Smooth muscle cell (in vitro differentiated cells): ENCODE results near the gene ADAMTSL4. TPM values are rescaled to one million over a fixed set of nuclear protein-coding genes. Genes with fewer than 3 reads are reported as not detected.
"Not testable (repeated sequence)": the region's sequence is repeated elsewhere in the genome, so short reads cannot be mapped to it uniquely, and the experiment has no call there.

Experiments used
- DNase-seq: peaks from one replicate; lab custom pipeline; 2025; ENCODE audit not compliant: unreplicated experiment; lab: John Stamatoyannopoulos, UW
- H2AFZ ChIP-seq: fragments of 200-600 bp; sonication (generic); 2 replicates; pipeline ENCODE4 v1.6.0; 2016; ENCODE audit warnings: antibody characterized with exemption, low read depth, mild to moderate bottlenecking
- H3F3A ChIP-seq: fragments of 200-600 bp; sonication (generic); 2 replicates; pipeline ENCODE4 v1.6.0; 2017; ENCODE audit warnings: antibody characterized with exemption, low read depth
- H3K27ac ChIP-seq: fragments of 200-600 bp; sonication (generic); 2 replicates; pipeline ENCODE4 v1.5.1; 2016; ENCODE audit warnings: low read depth, mild to moderate bottlenecking
- H3K27me3 ChIP-seq: fragments of 200-600 bp; sonication (generic); 2 replicates; pipeline ENCODE4 v1.6.1; 2016; ENCODE audit warnings: low read depth, mild to moderate bottlenecking
- H3K36me3 ChIP-seq: fragments of 200-600 bp; sonication (generic); 2 replicates; pipeline ENCODE4 v1.5.1; 2016; ENCODE audit warnings: low read depth
- H3K4me1 ChIP-seq: fragments of 200-600 bp; sonication (generic); 2 replicates; pipeline ENCODE4 v1.5.1; 2016; ENCODE audit warnings: low read depth
- H3K4me2 ChIP-seq: fragments of 200-600 bp; sonication (generic); 2 replicates; pipeline ENCODE4 v1.6.0; 2016; ENCODE audit warnings: mild to moderate bottlenecking
- H3K4me3 ChIP-seq: fragments of 200-600 bp; sonication (generic); 2 replicates; pipeline ENCODE4 v1.5.1; 2016; ENCODE audit warnings: mild to moderate bottlenecking
- H3K79me2 ChIP-seq: fragments of 200-600 bp; sonication (generic); 2 replicates; pipeline ENCODE4 v1.6.0; 2016; ENCODE audit warnings: low read depth, mild to moderate bottlenecking
- H3K9ac ChIP-seq: fragments of 200-600 bp; sonication (generic); 2 replicates; pipeline ENCODE4 v1.6.0; 2016; ENCODE audit warnings: low read depth
- H3K9me3 ChIP-seq: fragments of 200-600 bp; sonication (generic); replicated peaks from 2 replicates; pipeline ENCODE4 v1.5.1; 2016; ENCODE audit warnings: low read depth
- H4K20me1 ChIP-seq: fragments of 200-600 bp; sonication (generic); 2 replicates; pipeline ENCODE4 v1.6.0; 2016; ENCODE audit warnings: low read depth
- WGBS: methylation state at CpG from one replicate; pipeline ENCODE4 v1.1.7; 2016; ENCODE audit warnings: low lambda C conversion rate; 5-methylcytosine and 5-hydroxymethylcytosine counted together
- polyA plus RNA-seq: library from polyadenylated mRNA; unstranded; fragments of >200 nt; fragmentation: Nextera tagmentation; extraction: Ambion mirVana; gene quantifications from 2 replicates; pipeline ENCODE4 v1.2.1, GENCODE V29; 2016
- total RNA-seq: library from RNA; depleted of rRNA; stranded (reverse); fragments of >200 nt; gene quantifications from 2 replicates; pipeline ENCODE4 v1.2.3, GENCODE V29; 2014
- TF ChIP-seq, protein P1 (sequence below): fragments of 200-600 bp; sonication (generic); IDR thresholded peaks from 2 replicates; pipeline ENCODE4 v1.5.1; 2017; ENCODE audit warnings: borderline replicate concordance, mild to moderate bottlenecking, antibody characterized with exemption; ENCODE audit not compliant: insufficient read depth, poor library complexity, severe bottlenecking

The ADAMTSL4 gene
- total and polyA plus RNA-seq, 2 experiments from 2014 or later: 6.4 to 8.4 TPM

GRCh38 chr1:150603711-150604110 lies 54.5 kb downstream of the ADAMTSL4 start:
- no peak overlapping the region for H3K4me3 ChIP-seq
- peaks cover 14% of the 10 kb centered on the region for H3F3A ChIP-seq
- H3K9ac ChIP-seq: peak overlapping the region; percentile 52
- peaks cover 9% of the 10 kb centered on the region for H3K79me2 ChIP-seq
- H3K27ac ChIP-seq: peak overlapping the region; percentile 94
- H3K4me1 ChIP-seq: peaks cover 15% of the 10 kb centered on the region
- 12% methylated on average over 3 of the region's 3 CpGs for WGBS
- H3K9me3 ChIP-seq: no peaks in the 10 kb centered on the region
- no peaks in the 10 kb centered on the region for H3K27me3 ChIP-seq
- H3K36me3 ChIP-seq: no peaks in the 10 kb centered on the region
- no peaks in the 10 kb centered on the region for H4K20me1 ChIP-seq
- peak overlapping the region; percentile 41 for H3K4me2 ChIP-seq
- H2AFZ ChIP-seq: no peak overlapping the region
- TF ChIP-seq, protein P1, sequence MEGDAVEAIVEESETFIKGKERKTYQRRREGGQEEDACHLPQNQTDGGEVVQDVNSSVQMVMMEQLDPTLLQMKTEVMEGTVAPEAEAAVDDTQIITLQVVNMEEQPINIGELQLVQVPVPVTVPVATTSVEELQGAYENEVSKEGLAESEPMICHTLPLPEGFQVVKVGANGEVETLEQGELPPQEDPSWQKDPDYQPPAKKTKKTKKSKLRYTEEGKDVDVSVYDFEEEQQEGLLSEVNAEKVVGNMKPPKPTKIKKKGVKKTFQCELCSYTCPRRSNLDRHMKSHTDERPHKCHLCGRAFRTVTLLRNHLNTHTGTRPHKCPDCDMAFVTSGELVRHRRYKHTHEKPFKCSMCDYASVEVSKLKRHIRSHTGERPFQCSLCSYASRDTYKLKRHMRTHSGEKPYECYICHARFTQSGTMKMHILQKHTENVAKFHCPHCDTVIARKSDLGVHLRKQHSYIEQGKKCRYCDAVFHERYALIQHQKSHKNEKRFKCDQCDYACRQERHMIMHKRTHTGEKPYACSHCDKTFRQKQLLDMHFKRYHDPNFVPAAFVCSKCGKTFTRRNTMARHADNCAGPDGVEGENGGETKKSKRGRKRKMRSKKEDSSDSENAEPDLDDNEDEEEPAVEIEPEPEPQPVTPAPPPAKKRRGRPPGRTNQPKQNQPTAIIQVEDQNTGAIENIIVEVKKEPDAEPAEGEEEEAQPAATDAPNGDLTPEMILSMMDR: no peak
- no peak for DNase-seq

DNA sequence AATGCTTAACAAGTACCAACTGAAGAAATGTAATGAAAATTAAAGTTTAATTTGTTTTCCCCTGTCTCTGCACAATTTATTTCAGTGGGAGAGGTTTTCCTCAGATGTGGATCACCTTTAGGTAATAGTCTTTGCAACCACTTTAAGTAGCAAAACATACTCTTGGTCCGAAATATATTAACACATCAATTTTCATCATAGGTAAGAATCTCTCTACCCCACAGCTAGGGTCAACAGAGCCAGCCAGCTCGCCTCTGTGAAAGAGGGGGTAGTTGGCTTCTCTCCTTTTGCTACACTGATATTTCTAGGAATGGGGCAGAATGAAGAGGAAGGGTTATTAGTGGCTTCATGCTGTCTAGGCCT lies 55.0 kb downstream of the ADAMTSL4 start:
- Histone ChIP-seq H2AFZ (no peak overlapping the region), H3K4me1 (peaks cover 15% of the 10 kb centered on the region), H3F3A (peaks cover 14% of the 10 kb centered on the region), H3K36me3 (no peaks in the 10 kb centered on the region), H3K27ac (peak overlapping the region; percentile 94), H3K4me2 (peak overlapping the region; percentile 41), H3K79me2 (peaks cover 9% of the 10 kb centered on the region), H3K27me3 (no peaks in the 10 kb centered on the region), H3K9me3 (no peaks in the 10 kb centered on the region), H3K9ac (peak overlapping the region; percentile 52), H3K4me3 (no peak overlapping the region), H4K20me1 (no peaks in the 10 kb centered on the region)
- no peak for DNase-seq
- TF ChIP-seq, protein P1: no peak
- WGBS: 71% methylated on average over 2 of the region's 2 CpGs

- not testable (repeated sequence) for H2AFZ ChIP-seq, H3K36me3 ChIP-seq, DNase-seq, H4K20me1 ChIP-seq, H3K27me3 ChIP-seq, H3K4me3 ChIP-seq, H3K4me2 ChIP-seq, H3K9me3 ChIP-seq
- peaks cover 13% of the 10 kb centered on the region for H3K79me2 ChIP-seq
- H3K4me1 ChIP-seq: peaks cover 22% of the 10 kb centered on the region
- H3F3A ChIP-seq: peaks cover 17% of the 10 kb centered on the region
- 93% methylated on average over 3 of the region's 3 CpGs for WGBS
- peak overlapping the region; percentile 55 for H3K9ac ChIP-seq
- peak overlapping the region; percentile 94 for H3K27ac ChIP-seq
These were observed 56.2 kb downstream of the ADAMTSL4 start for GRCh38 chr1:150605451-150605731.

DNA sequence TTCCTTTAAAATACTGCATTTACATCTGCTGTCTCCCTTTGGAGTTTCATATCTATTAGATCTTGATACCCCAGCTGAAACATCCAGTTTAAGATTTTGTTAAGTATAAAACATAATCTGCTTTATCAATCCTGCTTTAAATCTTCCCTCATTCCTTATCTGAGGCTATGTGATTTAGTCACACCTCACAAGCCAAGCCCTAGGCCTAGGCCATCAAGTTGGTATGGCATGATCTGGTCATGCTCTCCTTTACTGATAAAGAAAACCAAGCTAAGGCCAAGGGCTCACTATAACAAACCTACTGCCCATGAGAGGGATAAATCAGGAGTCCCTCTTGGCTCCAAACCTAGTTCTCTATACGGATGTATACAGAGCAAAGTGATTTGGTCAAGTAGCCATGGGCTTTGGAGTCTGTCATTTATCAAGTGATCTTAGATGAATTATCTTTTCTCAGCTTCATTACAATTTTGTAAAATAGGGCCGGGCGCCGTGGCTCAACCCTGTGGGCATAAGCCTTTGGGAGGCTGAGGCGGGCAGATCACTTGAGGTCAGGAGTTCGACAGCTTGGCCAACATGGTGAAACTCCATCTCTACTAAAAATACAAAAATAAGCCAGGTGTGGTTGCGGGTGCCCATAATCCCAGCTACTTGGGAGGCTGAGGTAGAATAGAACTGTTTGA lies 57.4 kb downstream of the ADAMTSL4 start:
- Histone ChIP-seq H3K4me2 (no peak overlapping the region), H3K4me3 (no peak overlapping the region), H3K9ac (no peak overlapping the region), H3K36me3 (no peaks in the 10 kb centered on the region), H3F3A (peaks cover 17% of the 10 kb centered on the region), H3K27me3 (no peaks in the 10 kb centered on the region), H2AFZ (no peak overlapping the region), H3K9me3 (no peaks in the 10 kb centered on the region), H4K20me1 (no peaks in the 10 kb centered on the region), H3K4me1 (peaks cover 22% of the 10 kb centered on the region), H3K27ac (peak overlapping the region; percentile 94), H3K79me2 (peaks cover 18% of the 10 kb centered on the region)
- DNase-seq: no peak
- WGBS: 98% methylated on average over 7 of the region's 7 CpGs
- TF ChIP-seq, protein P1: no peak
